Activated naive CD4-positive, alpha-beta T cell treated with Interleukin-2 at 50 U/mL for 16 hours (primary cell): Measurements from ENCODE around the gene G6PC1.
"Not testable (repeated sequence)": the region's sequence is repeated elsewhere in the genome, so short reads cannot be mapped to it uniquely, and the experiment has no call there.

Experiments
- DNase-seq: peaks from one replicate; pipeline ENCODE4 v3.0.0-alpha.2; 2020

Gene G6PC1

GRCh38 chr17:42904110-42904469, 3.5 kb downstream of the G6PC1 start:
- no peak for DNase-seq

DNA sequence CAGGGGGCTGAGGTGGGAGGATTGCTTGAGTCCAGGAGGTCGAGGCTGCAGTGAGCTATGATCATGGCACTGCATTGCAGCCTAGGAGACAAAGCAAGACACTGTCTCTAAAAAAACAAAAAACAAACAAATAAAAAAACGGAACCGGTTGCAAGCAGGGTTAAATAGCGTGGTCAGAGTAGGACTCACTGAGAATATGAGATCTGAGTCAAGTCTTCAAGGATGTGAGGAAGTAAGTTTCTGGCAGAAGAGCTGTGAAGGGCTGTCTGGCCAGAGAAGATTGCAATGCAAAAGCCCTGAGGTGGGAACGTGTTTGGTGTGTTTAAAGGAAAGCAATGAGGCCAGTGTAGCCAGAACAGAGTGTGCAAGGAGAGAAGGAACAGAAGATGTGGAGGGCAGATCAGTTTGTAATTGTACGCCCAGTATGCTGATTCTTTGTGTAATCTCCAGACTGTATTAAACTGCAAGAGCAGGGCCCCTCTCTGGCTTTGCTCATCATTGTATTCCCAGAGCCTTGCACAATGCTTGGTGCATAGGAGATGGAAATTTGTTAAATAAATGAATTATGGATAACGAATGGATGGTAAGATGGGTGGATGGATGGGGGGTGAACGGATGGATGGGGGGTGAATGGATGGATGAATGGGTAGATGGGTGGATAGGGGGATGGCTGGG, 6.3 kb downstream of the G6PC1 start:
- DNase-seq = no peak

DNA sequence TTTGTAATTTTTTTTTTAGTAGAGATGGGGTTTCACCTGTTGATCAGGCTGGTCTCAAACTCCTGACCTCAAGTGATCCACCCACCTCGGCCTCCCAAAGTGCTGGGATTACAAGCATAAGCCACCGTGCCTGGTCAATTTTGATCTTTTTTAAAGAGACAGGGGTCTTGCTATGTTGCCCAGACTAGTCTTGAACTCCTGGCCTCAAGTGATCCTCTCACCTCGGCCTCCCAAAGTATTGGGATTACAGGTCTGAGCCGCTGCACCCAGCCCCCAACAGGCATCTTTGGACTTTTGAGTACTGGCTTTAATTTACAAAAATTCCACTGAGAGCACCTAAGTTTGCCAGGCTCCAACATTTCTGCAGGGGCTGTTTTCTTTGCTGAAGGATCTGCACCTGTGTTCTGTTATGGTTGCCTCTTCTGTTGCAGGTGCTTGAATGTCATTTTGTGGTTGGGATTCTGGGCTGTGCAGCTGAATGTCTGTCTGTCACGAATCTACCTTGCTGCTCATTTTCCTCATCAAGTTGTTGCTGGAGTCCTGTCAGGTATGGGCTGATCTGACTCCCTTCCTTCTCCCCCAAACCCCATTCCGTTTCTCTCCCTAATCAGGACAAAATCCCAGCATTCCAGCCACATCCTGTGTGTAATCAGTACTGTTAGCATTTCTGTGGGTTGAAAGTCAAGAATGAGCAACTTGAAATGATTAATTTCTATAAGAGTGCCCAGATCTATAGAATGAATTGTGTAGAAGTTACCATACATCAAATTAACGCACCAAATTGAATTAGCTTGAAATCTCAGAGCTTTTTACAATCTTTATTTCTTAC, 8.5 kb downstream of the G6PC1 start:
- no peak for DNase-seq

- DNase-seq = no peak
These were observed 12.9 kb downstream of the G6PC1 start for GRCh38 chr17:42913522-42913921.

DNA sequence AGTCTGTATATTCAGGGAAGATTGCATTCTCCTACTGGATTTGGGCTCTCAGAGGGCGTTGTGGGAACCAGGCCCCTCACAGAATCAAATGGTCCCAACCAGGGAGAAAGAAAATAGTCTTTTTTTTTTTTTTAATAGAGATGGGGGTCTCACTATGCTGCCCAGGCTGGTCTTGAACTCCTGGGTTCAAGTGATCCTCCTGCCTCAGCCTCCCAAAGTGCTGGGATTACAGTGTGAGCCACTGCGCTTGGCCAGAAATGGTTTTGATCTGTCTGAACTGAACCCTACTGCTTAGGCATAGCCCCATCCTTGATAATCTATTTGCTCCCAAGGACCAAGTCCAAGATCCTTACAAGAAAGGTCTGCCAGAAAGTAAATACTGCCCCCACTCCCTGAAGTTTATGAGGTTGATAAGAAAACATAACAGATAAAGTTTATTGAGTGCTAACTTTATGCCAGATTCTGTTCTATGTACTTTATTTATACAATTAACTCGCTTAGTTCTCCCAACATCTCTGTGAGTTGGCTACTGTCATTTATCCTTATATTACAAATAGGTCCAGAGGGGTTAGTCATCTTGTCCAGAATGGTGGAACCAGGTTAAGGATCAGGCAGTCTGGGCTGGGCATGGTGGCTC, 13.5 kb downstream of the G6PC1 start:
- no peak for DNase-seq

DNA sequence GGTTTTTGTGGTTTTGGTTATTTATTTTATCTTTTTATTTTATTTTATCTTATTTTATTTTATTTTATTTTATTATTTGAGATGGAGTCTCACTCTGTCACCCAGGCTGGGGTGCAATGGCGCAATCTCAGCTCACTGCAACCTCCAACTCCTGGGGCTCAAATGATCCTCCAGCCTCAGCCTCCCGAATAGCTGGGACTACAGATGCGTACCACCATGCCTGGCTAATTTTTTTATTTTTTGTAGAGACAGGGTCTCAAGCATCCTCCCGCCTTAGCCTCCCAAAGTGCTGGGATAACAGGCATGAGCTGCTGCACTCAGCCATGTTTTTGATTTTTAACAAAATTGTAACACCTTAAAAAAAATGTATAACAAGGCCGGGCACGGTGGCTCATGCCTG, 14.7 kb downstream of the G6PC1 start:
- DNase-seq = not testable (repeated sequence)

- not testable (repeated sequence) for DNase-seq
These were observed 16.0 kb downstream of the G6PC1 start for GRCh38 chr17:42916388-42917235.

GRCh38 chr17:42917236-42917603, 16.6 kb downstream of the G6PC1 start:
- DNase-seq = no peak

- DNase-seq = no peak
These were observed 18.4 kb downstream of the G6PC1 start for GRCh38 chr17:42918902-42919521.

- DNase-seq = not testable (repeated sequence)
These were observed 19.0 kb downstream of the G6PC1 start for GRCh38 chr17:42919522-42920077.

DNA sequence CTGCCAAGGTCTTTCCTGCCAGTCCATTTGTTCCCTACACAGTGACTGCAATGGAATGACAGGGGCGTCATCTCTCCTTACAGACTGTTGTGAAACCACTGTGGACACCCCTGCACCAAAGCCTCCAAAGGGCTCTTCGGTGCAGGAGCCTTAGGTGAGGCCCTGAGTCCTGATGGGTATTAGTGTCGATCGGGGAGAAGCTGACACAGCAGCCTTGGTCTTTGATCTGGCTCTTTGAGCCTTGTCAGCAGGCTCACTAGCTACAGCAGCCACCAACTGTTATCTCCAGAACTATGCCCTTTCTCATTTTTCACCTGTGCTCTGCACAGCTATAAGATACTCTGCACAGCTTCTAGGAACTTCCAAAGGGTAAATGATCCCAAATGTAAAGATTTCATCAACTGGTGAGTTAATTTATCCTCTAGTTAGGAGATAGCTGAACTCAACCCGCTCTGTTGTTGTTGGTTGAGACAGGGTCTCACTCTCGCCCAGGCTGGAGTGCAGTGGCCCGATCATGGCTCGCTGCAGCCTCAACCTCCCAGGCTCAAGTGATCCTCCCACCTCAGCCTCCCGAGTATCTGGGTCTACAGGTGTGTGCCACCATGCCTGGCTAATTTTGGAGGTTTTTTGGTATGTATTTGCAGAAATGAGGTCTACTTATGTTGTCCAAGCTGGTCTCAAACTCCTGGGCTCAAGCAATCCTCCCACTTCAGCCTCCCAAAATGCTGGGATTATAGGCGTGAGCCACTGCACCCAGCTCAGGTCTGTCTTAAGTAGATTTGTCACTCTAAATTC, 19.7 kb downstream of the G6PC1 start:
- DNase-seq = no peak

DNA sequence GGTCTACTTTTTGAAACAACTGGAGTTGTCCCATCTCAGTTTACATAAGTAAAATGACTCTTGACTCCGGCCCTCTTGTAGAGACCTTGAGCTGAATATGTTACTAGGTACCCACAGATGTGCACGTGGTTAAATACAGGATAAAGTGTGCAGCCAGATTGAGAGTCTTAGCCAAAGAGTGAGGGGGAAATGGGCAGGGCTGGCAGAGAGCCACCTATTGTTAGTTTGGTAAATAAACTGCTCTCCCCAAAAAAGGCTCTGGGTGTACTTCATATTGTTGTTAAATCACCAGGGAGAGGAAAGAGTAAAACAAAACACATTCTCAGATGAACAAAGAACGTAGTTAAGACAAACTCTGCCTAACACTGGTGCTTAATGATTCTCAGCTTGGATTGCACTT, 20.3 kb downstream of the G6PC1 start:
- DNase-seq = no peak

- no peak for DNase-seq
These were observed 21.7 kb downstream of the G6PC1 start for GRCh38 chr17:42922294-42922693.

DNA sequence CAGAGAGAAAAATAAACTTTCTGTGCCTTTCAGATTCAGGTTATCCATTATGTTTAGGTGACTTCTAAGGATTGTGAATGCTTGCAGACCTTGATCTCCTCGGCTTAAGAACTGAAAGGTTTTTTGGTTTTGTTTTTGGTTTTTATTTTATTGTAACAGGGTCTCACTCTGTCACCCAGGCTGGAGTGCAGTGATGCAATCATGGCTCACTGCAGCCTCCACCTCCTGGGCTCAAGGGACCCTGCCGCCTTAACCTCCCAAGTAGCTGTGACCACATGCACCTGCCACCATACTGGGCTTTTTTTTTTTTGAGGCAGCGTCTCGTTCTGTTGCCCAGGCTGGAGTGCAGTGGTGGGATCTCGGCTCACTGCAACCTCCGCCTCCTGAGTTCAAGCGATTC, 22.9 kb downstream of the G6PC1 start:
- not testable (repeated sequence) for DNase-seq

GRCh38 chr17:42924891-42925290, 24.3 kb downstream of the G6PC1 start:
- DNase-seq = no peak

DNA sequence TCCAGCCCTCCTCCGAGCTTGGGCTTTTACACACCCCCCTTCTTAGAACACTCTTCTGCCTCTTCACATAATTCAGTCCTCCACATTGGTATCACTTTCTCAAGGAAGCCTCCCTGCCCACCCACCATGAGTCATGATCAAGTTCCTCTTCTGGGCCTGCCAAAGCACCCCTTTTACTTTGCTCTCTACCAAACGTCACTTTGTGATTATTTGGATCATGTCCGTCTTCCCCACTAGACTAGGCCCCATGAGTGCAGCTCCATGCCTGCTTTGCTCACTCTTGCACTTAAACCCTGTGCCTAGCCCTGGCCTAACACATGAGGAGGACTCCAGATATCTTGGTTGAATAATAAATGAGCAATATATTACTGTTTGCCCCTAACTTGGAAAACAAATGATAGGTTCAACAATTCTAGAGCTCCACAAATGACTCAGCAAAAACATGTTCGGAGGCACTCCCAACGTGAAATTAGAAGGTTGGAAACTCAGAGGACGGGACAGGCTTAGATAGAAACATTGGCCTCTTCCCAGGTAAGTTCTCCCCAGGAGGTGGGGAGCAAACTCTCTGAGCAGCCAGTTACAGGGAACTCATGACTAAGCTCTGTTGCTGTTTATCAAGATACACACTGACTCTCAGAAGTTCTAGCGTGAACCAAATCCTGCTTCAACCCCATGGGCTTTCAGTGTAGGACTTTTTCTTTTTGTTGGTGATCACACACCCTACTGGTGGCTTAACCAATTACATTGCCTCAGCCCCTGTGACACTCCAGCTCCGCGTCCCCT, 28.3 kb downstream of the G6PC1 start:
- peak; percentile 11 for DNase-seq

DNA sequence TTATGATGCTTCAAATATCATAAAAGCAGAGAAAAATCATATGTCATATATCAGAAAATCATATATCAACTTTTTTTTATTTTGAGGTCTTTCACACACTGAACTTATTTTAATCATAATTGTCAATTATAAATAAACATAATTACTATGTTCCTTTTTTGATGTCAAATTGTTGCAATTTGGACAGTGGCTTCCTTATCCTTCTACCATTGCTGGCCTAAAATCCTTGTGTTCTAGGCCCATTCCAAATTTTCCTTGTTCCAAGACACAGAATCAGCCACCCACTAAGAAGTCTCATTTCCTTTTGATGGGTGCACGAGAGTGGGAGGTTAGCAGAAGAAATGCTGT, 28.9 kb downstream of the G6PC1 start:
- no peak for DNase-seq

- DNase-seq = peak; percentile 8
These were observed 37.4 kb downstream of the G6PC1 start for GRCh38 chr17:42937712-42938596.

GRCh38 chr17:42944211-42944610, 43.6 kb downstream of the G6PC1 start:
- DNase-seq = no peak

GRCh38 chr17:42946812-42947211, 46.2 kb downstream of the G6PC1 start:
- DNase-seq = no peak
